Activated CD8-positive, alpha-beta memory T cell treated with anti-CD3 and anti-CD28 coated beads for 36 hours (primary cell): Measurements from ENCODE around the gene ADAM23. TPM values are rescaled to one million over a fixed set of nuclear protein-coding genes. Genes with fewer than 3 reads are reported as not detected.

Experiments used
- CTCF ChIA-PET: fragments of 350-600 bp; sonication (Branson Sonifier 250); formaldehyde crosslinking; loops from one replicate; lab custom pipeline; 2021; ENCODE audit warnings: antibody characterized with exemption; lab: Charles Lee
- POLR2A ChIA-PET: fragments of 350-600 bp; sonication (Branson Sonifier 250); formaldehyde crosslinking; loops from one replicate; lab custom pipeline; 2021; ENCODE audit warnings: antibody characterized with exemption; lab: Charles Lee
- total RNA-seq, 2 experiments: library from RNA; stranded (reverse); gene quantifications; one replicate each; pipeline ENCODE4 v1.2.3, GENCODE V29; 2021

The ADAM23 gene
- total RNA-seq, 2 experiments from 2014 or later = 0.21 to 0.57 TPM

GRCh38 chr2:206555721-206556120, 112.4 kb downstream of the ADAM23 start:
- POLR2A ChIA-PET = no interaction called here
- CTCF ChIA-PET = no interaction called here

GRCh38 chr2:206556357-206556949, 113.1 kb downstream of the ADAM23 start:
- ChIA-PET POLR2A (no interaction called here), CTCF (no interaction called here)

GRCh38 chr2:206557321-206557720, 114.0 kb downstream of the ADAM23 start:
- CTCF ChIA-PET = no interaction called here
- POLR2A ChIA-PET = no interaction called here

- POLR2A ChIA-PET = no interaction called here
Observed at GRCh38 chr2:206558492-206558891, 115.2 kb downstream of the ADAM23 start.

GRCh38 chr2:206561962-206562361, 118.6 kb downstream of the ADAM23 start:
- CTCF ChIA-PET = no interaction called here
- POLR2A ChIA-PET = no interaction called here

More at GRCh38 chr2:206558492-206558891, 115.2 kb downstream of the ADAM23 start:
- CTCF ChIA-PET = interaction anchor here (0.8 kb wide), 1 partner anchor 222 kb away, joined by 5 read pairs; no protein-coding TSS in a partner anchor

GRCh38 chr2:206562375-206562774, 119.0 kb downstream of the ADAM23 start:
- ChIA-PET CTCF (no interaction called here), POLR2A (no interaction called here)

- POLR2A ChIA-PET = no interaction called here
- CTCF ChIA-PET = no interaction called here
Observed at GRCh38 chr2:206563374-206563773, 120.0 kb downstream of the ADAM23 start.

- CTCF ChIA-PET = no interaction called here
- POLR2A ChIA-PET = no interaction called here
Observed at GRCh38 chr2:206565666-206566065, 122.3 kb downstream of the ADAM23 start.

- CTCF ChIA-PET = no interaction called here
Observed at GRCh38 chr2:206569470-206569869, 126.1 kb downstream of the ADAM23 start.

GRCh38 chr2:206570199-206570598, 126.9 kb downstream of the ADAM23 start:
- ChIA-PET POLR2A (no interaction called here), CTCF (no interaction called here)

More at GRCh38 chr2:206569470-206569869, 126.1 kb downstream of the ADAM23 start:
- POLR2A ChIA-PET = no interaction called here

- ChIA-PET CTCF (no interaction called here), POLR2A (no interaction called here)
Observed at GRCh38 chr2:206572725-206573124, 129.4 kb downstream of the ADAM23 start.

- ChIA-PET CTCF (no interaction called here), POLR2A (no interaction called here)
Observed at GRCh38 chr2:206573793-206574192, 130.5 kb downstream of the ADAM23 start.

- POLR2A ChIA-PET = no interaction called here
Observed at GRCh38 chr2:206584323-206585116, 141.2 kb downstream of the ADAM23 start.

GRCh38 chr2:206585335-206585734, 142.0 kb downstream of the ADAM23 start:
- CTCF ChIA-PET = no interaction called here
- POLR2A ChIA-PET = no interaction called here

More at GRCh38 chr2:206584323-206585116, 141.2 kb downstream of the ADAM23 start:
- CTCF ChIA-PET = no interaction called here

GRCh38 chr2:206586609-206587008, 143.3 kb downstream of the ADAM23 start:
- POLR2A ChIA-PET = no interaction called here

GRCh38 chr2:206597717-206598218, 154.4 kb downstream of the ADAM23 start:
- ChIA-PET POLR2A (no interaction called here), CTCF (no interaction called here)

More at GRCh38 chr2:206586609-206587008, 143.3 kb downstream of the ADAM23 start:
- CTCF ChIA-PET = no interaction called here

- CTCF ChIA-PET = no interaction called here
- POLR2A ChIA-PET = no interaction called here
Observed at GRCh38 chr2:206603243-206603642, 159.9 kb downstream of the ADAM23 start.

- ChIA-PET POLR2A (no interaction called here), CTCF (no interaction called here)
Observed at GRCh38 chr2:206610451-206610850, 167.1 kb downstream of the ADAM23 start.

GRCh38 chr2:206611191-206611590, 167.9 kb downstream of the ADAM23 start:
- POLR2A ChIA-PET = no interaction called here
- CTCF ChIA-PET = no interaction called here

GRCh38 chr2:206611736-206612135, 168.4 kb downstream of the ADAM23 start:
- POLR2A ChIA-PET = no interaction called here
- CTCF ChIA-PET = no interaction called here

- ChIA-PET POLR2A (no interaction called here), CTCF (no interaction called here)
Observed at GRCh38 chr2:206614811-206615210, 171.5 kb downstream of the ADAM23 start.
